ENCODE measurements around the gene VSTM4. TPM values are rescaled to one million over a fixed set of nuclear protein-coding genes. Genes with fewer than 3 reads are reported as not detected.

VSTM4 gene
- total RNA-seq, 3 donors from 2014 or later = 1.5 to 13.8 (median 2.2) TPM

DNA sequence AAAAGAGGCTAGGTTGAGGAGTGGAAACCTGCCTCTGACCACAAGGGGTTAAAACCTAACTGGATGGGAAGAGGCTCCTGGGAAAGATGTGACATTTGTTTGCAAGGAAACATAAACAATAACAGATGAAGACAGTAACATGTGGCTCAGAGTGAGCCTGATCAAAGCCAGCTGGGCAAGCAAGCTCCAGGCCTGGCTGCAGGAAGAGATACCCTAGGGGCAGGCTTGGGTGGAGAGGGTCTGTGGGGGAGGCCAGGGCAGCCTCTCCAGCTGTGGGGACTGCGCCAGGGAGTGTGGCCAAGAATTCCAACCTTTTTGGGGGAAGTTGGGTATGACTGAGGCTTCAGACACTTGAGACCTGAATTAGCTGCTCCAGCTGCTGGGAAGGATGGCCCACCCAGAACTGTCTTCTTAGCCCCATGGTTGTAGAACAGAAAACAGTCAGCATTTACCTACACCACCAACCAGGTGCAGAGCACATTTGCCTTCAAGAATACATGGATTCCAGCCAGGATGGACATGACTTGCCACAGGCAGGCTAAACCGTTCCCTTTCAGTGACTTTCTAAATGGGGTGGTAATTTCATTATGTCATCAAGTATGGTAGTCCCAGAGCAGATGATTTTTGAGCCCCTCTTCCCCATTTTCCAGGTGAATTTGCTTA is 28.9 kb upstream of the VSTM4 start:
- DNase-seq = no peak
- intact Hi-C loops (cut with DNase I, micrococcal nuclease) = no loop called here

GRCh38 chr10:49143249-49143648 is 27.9 kb upstream of the VSTM4 start:
- no peak for ATAC-seq

More for the DNA sequence above, 28.9 kb upstream of the VSTM4 start:
- peak; percentile 27 for ATAC-seq
- no peak overlapping the region for H3K4me3 ChIP-seq
- TF ChIP-seq CTCF (IDR thresholded peaks at IDR 0.05) = no peak
- peaks cover 6% of the 10 kb centered on the region for H3K9me3 ChIP-seq
- no peaks in the 10 kb centered on the region for H3K4me1 ChIP-seq (ENCODE audit: low read depth)
- no peaks in the 10 kb centered on the region for H3K36me3 ChIP-seq (ENCODE audit: low read depth)

GRCh38 chr10:49141541-49142332 is 26.4 kb upstream of the VSTM4 start:
- TF ChIP-seq CTCF (IDR thresholded peaks at IDR 0.05) = no peak
- H3K9me3 ChIP-seq = no peaks in the 10 kb centered on the region
- H3K36me3 ChIP-seq (ENCODE audit: low read depth) = no peaks in the 10 kb centered on the region
- no peaks in the 10 kb centered on the region for H3K4me1 ChIP-seq (ENCODE audit: low read depth)
- DNase-seq (no peak), ATAC-seq (no peak)
- intact Hi-C loops (cut with DNase I, micrococcal nuclease) = no loop called here
- no peak overlapping the region for H3K4me3 ChIP-seq

More at GRCh38 chr10:49143249-49143648, 27.9 kb upstream of the VSTM4 start:
- Histone ChIP-seq H3K9me3 (peaks cover 6% of the 10 kb centered on the region), H3K4me1 (ENCODE audit: low read depth) (no peaks in the 10 kb centered on the region), H3K4me3 (no peak overlapping the region), H3K36me3 (ENCODE audit: low read depth) (no peaks in the 10 kb centered on the region)
- intact Hi-C loops (cut with DNase I, micrococcal nuclease) = no loop called here
- no peak for DNase-seq
- TF ChIP-seq CTCF (IDR thresholded peaks at IDR 0.05) = no peak

GRCh38 chr10:49140304-49141177 is 25.2 kb upstream of the VSTM4 start:
- no peak for TF ChIP-seq CTCF (IDR thresholded peaks at IDR 0.05)
- Histone ChIP-seq H3K9me3 (no peaks in the 10 kb centered on the region), H3K4me1 (ENCODE audit: low read depth) (no peaks in the 10 kb centered on the region), H3K4me3 (no peak overlapping the region), H3K36me3 (ENCODE audit: low read depth) (no peaks in the 10 kb centered on the region)
- no peak for ATAC-seq
- no peak for DNase-seq
- intact Hi-C loops (cut with DNase I, micrococcal nuclease) = no loop called here

GRCh38 chr10:49139846-49140195 is 24.5 kb upstream of the VSTM4 start:
- peak; percentile 14 for ATAC-seq
- H3K4me3 ChIP-seq = no peak overlapping the region
- H3K4me1 ChIP-seq (ENCODE audit: low read depth) = no peaks in the 10 kb centered on the region
- no peak for TF ChIP-seq CTCF (IDR thresholded peaks at IDR 0.05)
- no peaks in the 10 kb centered on the region for H3K36me3 ChIP-seq (ENCODE audit: low read depth)
- H3K9me3 ChIP-seq = no peaks in the 10 kb centered on the region
- intact Hi-C loops (cut with DNase I, micrococcal nuclease) = no loop called here
- DNase-seq = no peak
